Inflammatory macrophage treated with lipopolysaccharide for 1 hour (primary cell): Measurements from ENCODE around the gene MINK1.

ENCODE experiments used
- DNase-seq, 2 donors: peaks; one replicate each; pipeline ENCODE4 v3.0.0-alpha.2; 2020 to 2022

MINK1 gene

DNA sequence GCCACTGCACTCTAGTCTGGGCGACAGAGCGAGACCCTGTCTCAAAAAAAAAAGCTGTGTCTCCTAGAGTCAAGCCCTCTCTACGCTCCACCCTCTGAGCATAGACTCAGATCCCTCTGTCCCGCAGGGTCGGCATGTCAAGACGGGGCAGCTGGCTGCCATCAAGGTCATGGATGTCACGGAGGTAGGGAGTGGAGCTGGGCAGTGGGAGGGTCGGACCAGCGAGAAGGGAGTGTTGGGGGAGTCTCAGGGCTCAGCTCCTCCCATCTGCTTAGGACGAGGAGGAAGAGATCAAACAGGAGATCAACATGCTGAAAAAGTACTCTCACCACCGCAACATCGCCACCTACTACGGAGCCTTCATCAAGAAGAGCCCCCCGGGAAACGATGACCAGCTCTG, 47.7 kb downstream of the MINK1 start:
- DNase-seq: no peak

DNA sequence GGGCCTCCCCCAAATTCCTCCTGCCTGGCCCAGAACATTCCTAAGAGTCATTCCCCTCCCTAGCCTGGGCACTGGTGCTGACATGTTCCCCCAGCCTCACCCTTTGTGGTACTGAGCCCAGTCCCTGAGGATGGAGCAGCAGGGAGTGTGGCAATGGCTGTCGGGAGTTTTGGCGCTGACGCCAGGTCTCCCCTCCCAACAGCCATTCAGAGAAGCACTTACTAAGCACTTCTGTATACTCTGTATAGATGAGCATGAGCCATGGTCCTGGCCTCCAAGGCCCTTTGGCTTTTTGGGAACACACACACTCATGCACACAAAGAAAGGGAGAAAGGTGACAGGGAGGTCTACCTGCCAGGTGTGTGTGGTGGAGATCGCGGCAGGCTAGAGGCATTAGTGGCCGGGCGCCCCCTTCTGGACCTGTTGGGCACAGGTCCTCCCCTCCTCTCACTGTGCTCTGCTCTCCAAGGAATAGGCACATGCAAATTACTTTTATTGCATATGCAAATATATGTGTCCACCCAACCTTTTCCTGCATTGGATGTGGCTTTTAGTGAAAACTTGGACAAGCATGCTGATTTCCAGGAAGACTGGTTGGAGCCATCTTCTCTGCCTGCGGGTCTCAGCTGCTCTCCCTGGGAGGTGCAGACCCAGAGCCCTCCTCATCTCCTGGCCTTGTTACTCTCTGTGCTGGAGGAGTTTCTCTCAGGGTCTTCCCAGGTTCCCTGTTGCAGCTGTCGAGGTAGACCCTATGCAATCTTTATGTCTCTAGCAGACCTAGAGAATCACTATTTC, 48.8 kb downstream of the MINK1 start:
- peak; percentile 42 to 65 for DNase-seq

DNA sequence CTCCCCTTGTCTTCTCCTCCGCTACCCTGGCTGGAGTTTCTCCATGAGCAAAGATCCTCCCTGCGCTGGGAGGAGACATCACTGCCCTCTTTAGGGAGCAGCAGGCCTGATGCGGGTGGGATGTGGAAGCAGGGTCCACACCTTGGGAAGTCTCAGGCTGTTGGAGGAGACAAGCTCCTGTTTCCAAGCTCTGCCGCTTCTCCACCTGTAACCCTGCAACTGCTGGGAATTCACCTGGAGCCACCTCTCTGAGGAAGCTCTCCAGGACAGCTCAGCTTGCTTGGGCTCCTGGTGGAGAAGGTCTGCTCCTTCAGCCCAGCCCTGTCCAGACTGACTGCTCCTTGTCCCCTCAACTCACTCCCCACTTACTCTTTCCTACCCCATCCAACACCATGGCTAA, 51.3 kb downstream of the MINK1 start:
- DNase-seq: no peak

DNA sequence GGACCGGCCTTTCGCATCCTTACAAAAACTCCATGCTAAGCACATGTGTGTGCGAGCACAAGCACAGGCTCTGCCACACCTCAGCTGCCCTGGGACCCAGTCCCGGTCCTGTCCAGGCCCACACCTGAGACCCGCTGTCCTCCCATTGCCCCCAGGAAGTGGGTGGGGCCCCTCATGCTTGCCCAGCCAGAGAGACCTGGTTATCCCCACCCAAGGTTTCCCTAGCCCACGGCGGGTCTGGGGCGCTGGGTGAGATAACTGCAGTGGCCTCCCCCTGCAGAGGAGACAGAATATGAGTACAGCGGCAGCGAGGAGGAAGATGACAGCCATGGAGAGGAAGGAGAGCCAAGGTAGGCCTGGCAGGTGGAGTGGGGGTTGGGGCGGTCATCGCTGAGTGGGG, 53.7 kb downstream of the MINK1 start:
- DNase-seq: no peak

DNA sequence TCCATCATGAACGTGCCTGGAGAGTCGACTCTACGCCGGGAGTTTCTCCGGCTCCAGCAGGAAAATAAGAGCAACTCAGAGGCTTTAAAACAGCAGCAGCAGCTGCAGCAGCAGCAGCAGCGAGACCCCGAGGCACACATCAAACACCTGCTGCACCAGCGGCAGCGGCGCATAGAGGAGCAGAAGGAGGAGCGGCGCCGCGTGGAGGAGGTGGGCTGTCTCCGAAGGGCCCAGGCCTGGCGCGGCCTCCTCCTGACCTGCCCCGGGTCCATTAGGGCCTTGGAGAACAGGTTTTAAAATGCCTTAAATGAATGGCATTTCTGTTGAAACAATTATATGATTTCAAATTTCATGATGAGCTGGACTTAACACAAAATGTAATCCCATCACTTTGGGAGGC, 54.4 kb downstream of the MINK1 start:
- no peak for DNase-seq

DNA sequence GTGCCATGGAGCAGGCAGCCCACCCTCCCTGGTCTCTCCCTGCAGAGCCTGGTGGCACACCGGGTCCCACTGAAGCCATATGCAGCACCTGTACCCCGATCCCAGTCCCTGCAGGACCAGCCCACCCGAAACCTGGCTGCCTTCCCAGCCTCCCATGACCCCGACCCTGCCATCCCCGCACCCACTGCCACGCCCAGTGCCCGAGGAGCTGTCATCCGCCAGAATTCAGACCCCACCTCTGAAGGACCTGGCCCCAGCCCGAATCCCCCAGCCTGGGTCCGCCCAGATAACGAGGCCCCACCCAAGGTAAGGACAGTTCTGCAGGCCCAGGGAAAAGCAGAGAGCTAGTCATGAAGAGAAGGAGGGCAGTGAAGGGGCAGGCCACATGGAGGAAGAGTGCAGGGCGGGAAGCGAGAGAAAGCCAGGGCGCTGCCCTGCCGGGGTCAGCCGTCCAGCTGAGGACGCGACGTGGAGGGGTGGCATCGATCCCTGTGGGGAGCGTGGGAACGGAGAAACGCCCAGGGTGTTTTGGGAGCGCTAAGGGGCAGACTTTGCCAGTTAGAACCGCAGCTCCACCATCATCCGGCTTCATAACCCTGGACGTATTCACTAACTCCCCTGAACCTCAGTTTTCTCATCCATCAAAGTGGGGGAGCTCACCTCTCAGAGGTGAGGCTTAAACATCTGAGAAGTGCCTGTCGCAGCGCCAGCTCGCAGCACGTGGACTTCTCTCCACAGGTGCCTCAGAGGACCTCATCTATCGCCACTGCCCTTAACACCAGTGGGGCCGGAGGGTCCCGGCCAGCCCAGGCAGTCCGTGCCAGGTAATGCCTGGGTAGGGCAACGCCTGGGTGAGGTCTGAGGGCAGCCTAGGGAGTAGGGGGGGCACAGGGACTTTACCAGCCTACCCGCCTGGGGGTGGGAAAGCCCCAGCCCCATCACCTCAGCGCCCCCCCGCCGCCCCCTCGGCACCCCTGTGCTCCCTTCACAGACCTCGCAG, 58.6 kb downstream of the MINK1 start:
- DNase-seq: no peak

DNA sequence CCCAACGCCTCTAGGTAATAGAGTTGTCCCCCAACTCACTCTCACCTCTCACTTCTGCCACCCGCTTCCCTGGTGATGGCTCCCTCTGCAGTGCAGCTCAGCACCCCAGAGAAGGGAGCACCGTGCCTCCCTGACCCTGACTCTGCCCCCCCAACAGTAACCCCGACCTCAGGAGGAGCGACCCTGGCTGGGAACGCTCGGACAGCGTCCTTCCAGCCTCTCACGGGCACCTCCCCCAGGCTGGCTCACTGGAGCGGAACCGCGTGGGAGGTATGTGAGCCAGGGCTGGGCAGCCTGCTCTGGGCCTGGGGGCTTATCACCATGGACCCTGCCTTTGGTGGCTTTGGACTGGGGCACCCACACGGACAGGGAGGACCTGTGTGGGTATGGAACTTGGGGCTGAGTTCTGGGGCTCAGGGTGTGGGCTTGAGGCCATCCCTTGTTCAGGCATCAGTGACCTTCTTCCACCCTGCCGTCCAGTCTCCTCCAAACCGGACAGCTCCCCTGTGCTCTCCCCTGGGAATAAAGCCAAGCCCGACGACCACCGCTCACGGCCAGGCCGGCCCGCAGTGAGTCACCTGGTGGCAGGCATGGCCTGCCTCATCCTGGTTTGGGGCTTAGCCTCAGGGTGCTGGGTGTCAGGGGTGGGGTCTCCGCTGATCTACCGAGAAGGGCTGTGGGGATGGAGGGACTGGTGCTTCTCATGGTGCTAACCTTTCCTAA, 59.5 kb downstream of the MINK1 start:
- no peak for DNase-seq

DNA sequence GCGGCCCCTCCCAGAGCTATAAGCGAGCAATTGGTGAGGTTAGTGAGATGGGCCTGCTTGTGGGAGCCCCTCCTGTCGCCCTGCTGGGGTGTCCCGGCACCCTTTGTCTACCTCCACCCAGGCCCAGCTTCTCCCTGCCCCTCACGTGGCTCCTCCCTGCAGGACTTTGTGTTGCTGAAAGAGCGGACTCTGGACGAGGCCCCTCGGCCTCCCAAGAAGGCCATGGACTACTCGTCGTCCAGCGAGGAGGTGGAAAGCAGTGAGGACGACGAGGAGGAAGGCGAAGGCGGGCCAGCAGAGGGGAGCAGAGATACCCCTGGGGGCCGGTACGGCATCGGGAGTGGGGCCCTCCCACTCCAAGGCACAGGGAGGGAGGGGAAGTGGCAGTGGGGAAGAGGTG, 60.1 kb downstream of the MINK1 start:
- no peak for DNase-seq

DNA sequence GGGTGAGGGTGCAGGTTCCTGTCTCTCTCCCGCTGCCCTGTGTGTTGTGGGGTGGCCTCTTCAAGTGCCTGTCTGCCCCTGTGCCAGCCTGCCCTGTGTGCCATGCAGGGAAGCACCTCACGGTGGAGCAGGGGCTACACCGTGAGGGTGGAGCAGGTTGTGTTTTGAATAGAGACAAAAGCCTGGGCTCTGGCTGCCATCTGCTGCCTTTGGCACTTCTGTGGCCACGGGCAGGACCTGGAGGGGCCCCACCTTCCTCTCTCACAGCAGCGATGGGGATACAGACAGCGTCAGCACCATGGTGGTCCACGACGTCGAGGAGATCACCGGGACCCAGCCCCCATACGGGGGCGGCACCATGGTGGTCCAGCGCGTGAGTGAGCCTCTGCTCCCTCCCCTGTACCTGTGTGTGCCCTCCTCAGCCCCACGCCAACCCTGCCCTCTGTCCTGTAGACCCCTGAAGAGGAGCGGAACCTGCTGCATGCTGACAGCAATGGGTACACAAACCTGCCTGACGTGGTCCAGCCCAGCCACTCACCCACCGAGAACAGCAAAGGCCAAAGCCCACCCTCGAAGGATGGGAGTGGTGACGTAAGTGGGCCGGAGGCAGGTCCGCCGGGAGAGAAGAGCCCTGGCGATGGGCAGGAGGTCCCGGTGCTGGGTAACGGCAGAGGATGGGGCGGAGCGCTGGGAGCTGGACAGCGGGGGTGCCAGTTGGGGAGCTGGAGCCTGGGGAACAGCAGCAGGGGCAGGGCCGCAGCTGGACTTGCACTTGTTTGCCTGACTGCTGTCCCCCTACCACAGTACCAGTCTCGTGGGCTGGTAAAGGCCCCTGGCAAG, 60.8 kb downstream of the MINK1 start:
- DNase-seq: no peak

DNA sequence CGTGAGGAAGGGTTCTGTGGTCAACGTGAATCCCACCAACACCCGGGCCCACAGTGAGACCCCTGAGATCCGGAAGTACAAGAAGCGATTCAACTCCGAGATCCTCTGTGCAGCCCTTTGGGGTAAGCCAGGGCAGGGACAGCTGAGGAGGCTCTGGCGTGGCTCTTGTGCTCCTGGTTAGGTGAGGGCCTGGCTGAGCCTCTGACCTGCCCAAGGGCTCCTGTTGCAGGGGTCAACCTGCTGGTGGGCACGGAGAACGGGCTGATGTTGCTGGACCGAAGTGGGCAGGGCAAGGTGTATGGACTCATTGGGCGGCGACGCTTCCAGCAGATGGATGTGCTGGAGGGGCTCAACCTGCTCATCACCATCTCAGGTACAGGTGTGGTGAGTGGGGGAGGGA, 62.0 kb downstream of the MINK1 start:
- DNase-seq: no peak

DNA sequence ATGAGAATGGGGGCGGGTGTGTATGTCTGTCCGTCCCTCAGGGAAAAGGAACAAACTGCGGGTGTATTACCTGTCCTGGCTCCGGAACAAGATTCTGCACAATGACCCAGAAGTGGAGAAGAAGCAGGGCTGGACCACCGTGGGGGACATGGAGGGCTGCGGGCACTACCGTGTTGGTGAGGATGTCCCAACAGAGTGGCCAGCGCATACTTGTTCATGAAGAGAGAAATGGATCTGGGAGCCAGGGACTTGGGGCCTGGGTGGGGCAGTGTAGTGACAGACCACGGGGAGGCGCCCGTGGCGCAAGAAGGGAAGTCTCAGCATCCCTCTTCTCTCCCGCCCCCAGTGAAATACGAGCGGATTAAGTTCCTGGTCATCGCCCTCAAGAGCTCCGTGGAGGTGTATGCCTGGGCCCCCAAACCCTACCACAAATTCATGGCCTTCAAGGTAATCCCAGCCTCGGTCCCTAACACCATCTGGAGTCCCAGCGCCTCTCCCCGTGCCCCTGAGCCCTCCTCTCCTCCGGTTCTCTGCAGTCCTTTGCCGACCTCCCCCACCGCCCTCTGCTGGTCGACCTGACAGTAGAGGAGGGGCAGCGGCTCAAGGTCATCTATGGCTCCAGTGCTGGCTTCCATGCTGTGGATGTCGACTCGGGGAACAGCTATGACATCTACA, 62.7 kb downstream of the MINK1 start:
- DNase-seq: peak; percentile 45 to 76

DNA sequence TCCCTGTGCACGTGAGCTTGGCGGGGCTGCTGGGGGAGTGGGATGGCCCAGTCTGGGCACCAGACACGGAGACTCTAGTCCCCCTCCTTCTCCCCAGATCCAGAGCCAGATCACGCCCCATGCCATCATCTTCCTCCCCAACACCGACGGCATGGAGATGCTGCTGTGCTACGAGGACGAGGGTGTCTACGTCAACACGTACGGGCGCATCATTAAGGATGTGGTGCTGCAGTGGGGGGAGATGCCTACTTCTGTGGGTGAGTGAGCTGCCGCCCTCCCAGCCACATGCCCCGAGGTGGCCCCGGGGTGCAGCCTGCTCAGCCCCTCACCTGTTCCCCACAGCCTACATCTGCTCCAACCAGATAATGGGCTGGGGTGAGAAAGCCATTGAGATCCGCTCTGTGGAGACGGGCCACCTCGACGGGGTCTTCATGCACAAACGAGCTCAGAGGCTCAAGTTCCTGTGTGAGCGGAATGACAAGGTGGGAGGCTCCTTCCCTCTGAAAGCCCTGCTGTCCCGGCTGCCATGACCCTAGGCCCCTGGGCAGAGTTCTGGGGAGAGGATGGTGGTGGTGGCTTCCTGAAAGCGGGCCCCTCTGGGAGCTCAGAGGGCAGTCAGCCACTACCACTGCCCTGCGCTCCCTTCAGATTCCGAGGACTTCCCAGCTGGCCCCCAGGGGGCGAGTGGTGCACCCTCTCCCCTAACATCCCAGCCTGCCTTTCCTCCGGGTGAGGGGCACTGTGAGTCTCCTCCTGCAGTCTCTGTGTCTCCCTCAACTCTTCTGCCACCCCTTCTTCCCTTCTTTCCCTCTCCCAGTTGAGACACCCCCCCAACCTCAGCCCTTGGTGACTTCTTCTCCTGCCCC, 63.4 kb downstream of the MINK1 start:
- DNase-seq: no peak

DNA sequence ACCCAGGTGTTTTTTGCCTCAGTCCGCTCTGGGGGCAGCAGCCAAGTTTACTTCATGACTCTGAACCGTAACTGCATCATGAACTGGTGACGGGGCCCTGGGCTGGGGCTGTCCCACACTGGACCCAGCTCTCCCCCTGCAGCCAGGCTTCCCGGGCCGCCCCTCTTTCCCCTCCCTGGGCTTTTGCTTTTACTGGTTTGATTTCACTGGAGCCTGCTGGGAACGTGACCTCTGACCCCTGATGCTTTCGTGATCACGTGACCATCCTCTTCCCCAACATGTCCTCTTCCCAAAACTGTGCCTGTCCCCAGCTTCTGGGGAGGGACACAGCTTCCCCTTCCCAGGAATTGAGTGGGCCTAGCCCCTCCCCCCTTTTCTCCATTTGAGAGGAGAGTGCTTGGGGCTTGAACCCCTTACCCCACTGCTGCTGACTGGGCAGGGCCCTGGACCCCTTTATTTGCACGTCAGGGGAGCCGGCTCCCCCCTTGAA, 64.1 kb downstream of the MINK1 start:
- DNase-seq: no peak

DNA sequence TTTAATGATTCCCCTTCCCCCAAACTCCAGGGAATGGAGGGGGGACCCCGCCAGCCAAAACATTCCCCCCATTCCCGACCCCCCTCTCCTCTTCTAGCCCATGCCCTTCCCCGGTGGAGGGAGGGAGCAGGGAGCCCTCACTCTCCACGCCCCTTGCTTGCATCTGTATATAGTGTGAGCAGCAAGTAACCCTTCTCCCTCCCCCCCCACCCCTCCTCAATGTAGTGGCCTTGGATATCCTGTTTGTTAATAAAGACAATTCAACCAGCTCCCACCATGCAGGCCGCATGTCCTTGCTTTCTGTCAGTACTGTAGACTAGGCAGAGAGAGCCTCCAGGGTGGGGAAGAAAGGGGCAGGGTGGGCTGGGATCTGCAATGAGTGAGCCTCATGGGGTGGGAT, 64.6 kb downstream of the MINK1 start:
- no peak for DNase-seq

DNA sequence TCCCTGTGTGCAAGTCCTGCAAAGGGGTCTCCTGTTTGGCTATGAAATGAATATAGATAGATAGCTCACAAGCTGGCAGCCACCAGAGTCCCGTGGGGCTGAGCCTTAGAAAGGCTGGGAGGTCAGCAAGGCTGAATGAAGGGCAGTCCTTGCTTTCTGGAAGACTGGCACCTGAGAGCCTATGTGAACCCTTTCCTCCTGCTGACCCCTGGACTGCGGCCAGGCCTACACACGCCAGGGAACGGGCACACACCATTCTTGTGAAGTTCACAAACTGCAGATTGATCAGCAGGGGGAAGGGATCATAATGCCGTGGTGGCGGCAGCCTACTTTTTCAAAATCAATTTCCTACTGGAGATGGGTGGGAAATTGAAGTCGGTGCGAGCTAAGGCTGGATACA, 65.2 kb downstream of the MINK1 start:
- DNase-seq: no peak

DNA sequence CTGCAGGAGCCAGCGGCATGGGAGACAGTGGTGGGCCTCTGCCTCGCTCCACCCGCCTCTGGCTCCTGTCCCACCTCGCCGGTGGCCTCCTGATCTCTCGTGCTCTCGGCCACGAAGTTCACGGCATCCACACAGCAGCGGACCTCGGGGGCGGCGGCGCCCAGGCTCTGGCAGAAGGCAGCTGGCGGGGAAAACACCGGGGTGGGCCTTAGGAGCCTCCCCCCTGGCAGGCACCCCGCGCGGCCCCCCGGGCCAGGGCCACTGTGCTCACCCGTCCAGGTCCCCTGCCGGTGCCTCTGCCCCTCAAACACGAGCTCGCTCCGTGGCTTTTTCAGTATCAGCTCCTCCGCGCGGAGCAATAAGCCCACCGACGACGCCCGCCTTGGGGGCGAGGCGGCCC, 65.8 kb downstream of the MINK1 start:
- DNase-seq: no peak

DNA sequence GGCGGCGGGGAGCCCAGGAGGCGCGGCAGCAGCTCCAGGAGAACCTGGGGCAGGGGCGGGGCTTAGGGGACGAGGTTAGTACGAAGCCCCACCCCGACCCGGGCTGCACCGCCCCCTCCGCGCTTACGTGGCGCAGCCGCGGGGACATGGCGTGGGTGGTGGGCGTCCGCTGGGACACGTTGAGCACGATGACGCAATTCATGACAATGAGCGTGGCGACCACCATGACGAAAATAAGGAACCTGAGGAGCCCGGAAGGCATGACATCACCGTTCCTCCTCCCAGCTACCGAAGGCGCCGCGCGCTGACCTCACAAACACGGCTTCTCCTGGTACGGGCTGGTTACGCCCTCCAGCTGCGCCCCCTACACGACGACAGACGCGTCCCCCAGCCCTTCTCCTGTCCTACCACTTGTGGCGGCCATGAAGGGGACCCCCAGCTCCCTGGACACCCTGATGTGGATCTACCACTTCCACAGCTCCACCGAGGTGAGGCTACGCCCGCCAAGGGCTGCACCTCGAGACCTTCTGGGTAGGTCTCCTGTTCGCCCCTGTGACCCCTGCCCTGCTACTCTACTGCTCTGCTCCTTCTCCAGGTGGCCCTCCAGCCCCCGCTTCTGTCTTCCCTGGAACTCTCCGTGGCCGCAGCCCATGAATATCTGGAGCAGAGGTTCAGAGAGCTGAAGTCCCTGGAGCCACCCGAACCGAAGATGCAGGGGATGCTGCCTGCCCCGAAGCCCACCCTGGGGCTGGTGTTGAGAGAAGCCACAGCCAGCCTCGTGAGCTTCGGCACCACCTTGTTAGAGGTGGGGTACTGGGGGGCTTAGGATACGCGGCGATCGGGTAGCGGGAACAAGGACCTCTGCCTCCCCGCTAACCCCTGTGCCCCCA, 66.4 kb downstream of the MINK1 start, which contains the start of gene C17orf107:
C17orf107 (plus strand) TSS at position 196 of the 890 bp plus-strand sequence; CDS start at position 423, 227 bp downstream.
- peak; percentile 96 to 99 for DNase-seq

DNA sequence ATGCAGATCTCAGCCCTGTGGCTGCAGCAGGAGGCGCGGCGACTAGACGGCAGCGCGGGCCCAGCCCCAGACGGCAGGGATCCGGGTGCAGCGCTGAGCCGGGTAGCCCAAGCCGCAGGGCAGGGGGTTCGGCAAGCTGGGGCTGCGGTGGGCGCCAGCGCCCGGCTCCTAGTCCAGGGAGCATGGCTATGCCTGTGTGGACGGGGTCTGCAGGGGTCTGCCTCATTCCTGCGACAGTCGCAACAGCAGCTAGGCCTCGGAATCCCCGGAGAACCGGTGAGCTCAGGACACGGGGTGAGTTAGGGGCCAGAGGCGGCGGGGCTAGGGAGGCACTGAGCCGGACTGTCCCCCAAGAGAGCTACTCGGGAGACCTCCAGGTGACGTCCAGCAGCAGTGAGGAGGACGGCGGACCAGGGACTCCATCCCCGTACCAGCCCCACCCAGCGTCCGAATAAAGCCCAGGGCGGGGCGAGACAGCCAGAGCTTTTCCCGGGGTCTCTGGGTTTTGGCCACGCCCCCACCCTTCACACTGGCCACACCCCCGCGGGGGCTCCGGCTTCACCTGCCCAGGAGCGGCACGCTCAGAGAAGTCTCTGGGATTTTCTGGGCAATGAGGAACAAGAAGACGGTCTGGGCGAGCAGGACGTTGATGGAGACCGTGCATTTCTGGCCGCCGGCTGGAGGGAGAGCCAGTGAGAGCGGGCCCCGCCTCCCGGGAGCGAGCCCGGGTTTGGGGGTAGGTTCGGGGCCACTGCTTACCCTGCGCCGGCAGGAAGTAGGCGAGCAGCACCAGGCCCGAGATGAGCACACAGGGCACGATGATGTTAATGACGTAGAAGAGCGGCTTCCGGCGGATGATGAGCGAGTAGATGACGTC, 67.3 kb downstream of the MINK1 start:
- DNase-seq: peak in 1 of 2 donors; percentile 57
